Duodenal mucosa (tissue), 2 donors: Measurements from ENCODE around the gene PTPN1.
"Not testable (repeated sequence)": the region's sequence is repeated elsewhere in the genome, so short reads cannot be mapped to it uniquely, and the experiment has no call there.

Experiments
- H3K27ac ChIP-seq: one replicate; pipeline ENCODE4 v1.7.0; 2013; ENCODE audit warnings: low read depth, low read length
- H3K27me3 ChIP-seq, 2 donors: one replicate each; pipeline ENCODE4 v1.7.0; 2013; ENCODE audit warnings: low read length in 2 of 2, control low read depth in 1 of 2; ENCODE audit not compliant: insufficient read depth in 2 of 2, control insufficient read depth in 1 of 2
- H3K36me3 ChIP-seq, 2 donors: one replicate each; pipeline ENCODE4 v1.7.0; 2013; ENCODE audit warnings: low read length in 2 of 2, control low read depth in 1 of 2; ENCODE audit not compliant: insufficient read depth in 2 of 2, control insufficient read depth in 1 of 2
- H3K4me1 ChIP-seq, 2 donors: one replicate each; pipeline ENCODE4 v1.7.0; 2013; ENCODE audit warnings: low read length in 2 of 2, control low read depth in 1 of 2; ENCODE audit not compliant: insufficient read depth in 2 of 2, control insufficient read depth in 1 of 2
- H3K4me3 ChIP-seq, 2 donors: one replicate each; pipeline ENCODE4 v1.7.0; 2013; ENCODE audit warnings: low read length in 2 of 2, low read depth in 1 of 2
- H3K9ac ChIP-seq, 2 donors: one replicate each; pipeline ENCODE4 v1.7.0; 2013; ENCODE audit warnings: low read length in 2 of 2, low read depth in 1 of 2
- H3K9me3 ChIP-seq, 2 donors: one replicate each; pipeline ENCODE4 v1.7.0; 2013; ENCODE audit warnings: low read length in 2 of 2, control low read depth in 1 of 2; ENCODE audit not compliant: control insufficient read depth in 1 of 2

The PTPN1 gene

GRCh38 chr20:50565383-50565782 lies 55.2 kb downstream of the PTPN1 start:
- Histone ChIP-seq H3K4me3 (no peak overlapping the region), H3K9ac (no peak overlapping the region), H3K27me3 (no peaks in the 10 kb centered on the region), H3K36me3 (peaks cover 33 to 71% of the 10 kb centered on the region in 2 donors), H3K4me1 (peaks cover 3 to 5% of the 10 kb centered on the region in 2 donors), H3K27ac (no peak overlapping the region), H3K9me3 (no peaks in the 10 kb centered on the region)

GRCh38 chr20:50565871-50566270 lies 55.7 kb downstream of the PTPN1 start:
- Histone ChIP-seq H3K36me3 (peaks cover 33 to 69% of the 10 kb centered on the region in 2 donors), H3K4me1 (peaks cover 2 to 5% of the 10 kb centered on the region in 2 donors), H3K27ac (no peak overlapping the region), H3K9me3 (no peaks in the 10 kb centered on the region), H3K9ac (no peak overlapping the region), H3K4me3 (no peak overlapping the region), H3K27me3 (no peaks in the 10 kb centered on the region)

GRCh38 chr20:50567860-50568548 lies 57.8 kb downstream of the PTPN1 start:
- Histone ChIP-seq H3K9me3 (no peaks in the 10 kb centered on the region), H3K27me3 (no peaks in the 10 kb centered on the region), H3K4me1 (no peaks in the 10 kb centered on the region), H3K36me3 (peaks cover 22 to 64% of the 10 kb centered on the region in 2 donors), H3K9ac (no peak overlapping the region), H3K4me3 (no peak overlapping the region), H3K27ac (no peak overlapping the region)

GRCh38 chr20:50568549-50568942 lies 58.4 kb downstream of the PTPN1 start:
- peaks cover 22 to 61% of the 10 kb centered on the region in 2 donors for H3K36me3 ChIP-seq
- no peaks in the 10 kb centered on the region for H3K27me3 ChIP-seq
- no peak overlapping the region for H3K27ac ChIP-seq
- H3K4me3 ChIP-seq, result no peak overlapping the region
- no peaks in the 10 kb centered on the region for H3K9me3 ChIP-seq
- H3K9ac ChIP-seq, result no peak overlapping the region
- no peaks in the 10 kb centered on the region for H3K4me1 ChIP-seq

- H3K36me3 ChIP-seq, result peaks cover 26 to 63% of the 10 kb centered on the region in 2 donors
- not testable (repeated sequence) for H3K4me1 ChIP-seq
These were observed 59.3 kb downstream of the PTPN1 start for GRCh38 chr20:50569487-50569863.

GRCh38 chr20:50569864-50570836 lies 60.0 kb downstream of the PTPN1 start:
- Histone ChIP-seq H3K9me3 (no peaks in the 10 kb centered on the region), H3K27ac (no peak overlapping the region), H3K27me3 (no peaks in the 10 kb centered on the region), H3K36me3 (peaks cover 23 to 63% of the 10 kb centered on the region in 2 donors), H3K4me3 (no peak overlapping the region), H3K9ac (no peak overlapping the region), H3K4me1 (no peaks in the 10 kb centered on the region)

More at GRCh38 chr20:50569487-50569863, 59.3 kb downstream of the PTPN1 start:
- not testable (repeated sequence) for H3K4me3 ChIP-seq, H3K9ac ChIP-seq, H3K9me3 ChIP-seq, H3K27me3 ChIP-seq, H3K27ac ChIP-seq

- no peaks in the 10 kb centered on the region for H3K9me3 ChIP-seq
- no peaks in the 10 kb centered on the region for H3K4me1 ChIP-seq
- no peaks in the 10 kb centered on the region for H3K27me3 ChIP-seq
- H3K4me3 ChIP-seq, result no peak overlapping the region
- peaks cover 25 to 54% of the 10 kb centered on the region in 2 donors for H3K36me3 ChIP-seq
- H3K9ac ChIP-seq, result no peak overlapping the region
- H3K27ac ChIP-seq, result no peak overlapping the region
These were observed 61.3 kb downstream of the PTPN1 start for GRCh38 chr20:50571466-50571865.

GRCh38 chr20:50572938-50573777 lies 63.0 kb downstream of the PTPN1 start:
- Histone ChIP-seq H3K27ac (no peak overlapping the region), H3K9me3 (no peaks in the 10 kb centered on the region), H3K4me3 (no peak overlapping the region), H3K36me3 (peaks cover 28 to 60% of the 10 kb centered on the region in 2 donors), H3K4me1 (peaks cover 0 to 8% of the 10 kb centered on the region in 2 donors), H3K9ac (no peak overlapping the region), H3K27me3 (no peaks in the 10 kb centered on the region)

- Histone ChIP-seq H3K9me3 (no peaks in the 10 kb centered on the region), H3K27ac (no peak overlapping the region), H3K9ac (no peak overlapping the region), H3K36me3 (peaks cover 28 to 59% of the 10 kb centered on the region in 2 donors), H3K4me1 (peaks cover 0 to 8% of the 10 kb centered on the region in 2 donors), H3K4me3 (no peak overlapping the region), H3K27me3 (no peaks in the 10 kb centered on the region)
These were observed 63.9 kb downstream of the PTPN1 start for GRCh38 chr20:50574108-50574507.
